Measurements from ENCODE around the gene CACNA1A.
"Not testable (repeated sequence)": the region's sequence is repeated elsewhere in the genome, so short reads cannot be mapped to it uniquely, and the experiment has no call there.

CACNA1A gene

DNA sequence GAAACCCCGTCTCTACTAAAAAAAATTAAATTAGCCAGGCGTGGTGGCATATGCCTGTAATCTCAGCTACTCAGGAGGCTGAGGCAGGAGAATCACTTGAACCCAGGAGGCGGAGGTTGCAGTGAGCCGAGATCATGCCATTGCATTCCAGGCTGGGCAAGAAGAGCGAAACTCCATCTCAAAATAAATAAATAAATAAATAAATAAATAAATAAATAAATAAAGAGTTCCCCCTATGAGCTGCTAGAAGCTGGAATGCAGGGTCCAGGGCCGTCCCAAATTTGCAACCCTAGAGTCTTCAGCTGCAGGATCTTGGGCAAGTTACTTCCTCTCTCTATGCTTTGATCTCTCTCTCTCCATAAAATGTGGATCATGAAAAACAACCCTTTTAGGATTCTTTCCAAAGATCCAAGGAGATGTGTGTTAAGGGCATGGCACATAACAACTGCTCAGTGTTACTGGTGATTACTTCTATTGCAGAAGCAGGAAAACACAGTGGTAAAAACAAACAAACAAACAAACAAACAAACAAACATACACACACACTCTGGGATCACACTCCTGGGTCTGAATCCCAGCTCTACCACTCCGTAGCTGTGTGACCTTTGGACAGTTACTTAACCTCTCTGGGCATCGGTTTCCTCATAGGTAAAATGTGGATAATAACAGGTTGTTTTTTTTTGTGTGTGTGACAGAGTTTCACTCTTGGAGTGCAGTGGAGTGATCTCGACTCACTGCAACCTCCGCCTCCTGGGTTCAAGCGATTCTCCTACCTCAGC lies 78.8 kb downstream of the CACNA1A start:
- DNase-seq (ENCODE audit: low spot score) = no peak

DNA sequence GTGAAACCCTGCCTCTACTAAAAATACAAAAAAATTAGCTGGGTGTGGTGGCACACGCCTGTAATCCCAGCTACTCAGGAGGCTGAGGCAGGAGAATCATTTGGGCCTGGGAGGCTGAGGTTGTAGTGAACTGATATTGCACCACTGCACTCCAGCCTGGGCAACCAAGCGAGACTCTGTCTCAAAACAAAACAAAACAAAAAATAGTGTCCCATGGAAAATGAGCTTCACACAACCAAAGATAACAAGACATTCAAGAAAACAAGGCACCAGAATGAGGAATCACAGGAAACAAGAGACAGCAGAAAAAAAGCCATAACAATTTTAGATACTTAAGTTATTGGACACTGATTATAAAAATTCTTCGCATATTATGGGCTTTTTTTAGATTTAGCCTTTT lies 80.4 kb downstream of the CACNA1A start:
- DNase-seq (ENCODE audit: low spot score) = not testable (repeated sequence)

DNA sequence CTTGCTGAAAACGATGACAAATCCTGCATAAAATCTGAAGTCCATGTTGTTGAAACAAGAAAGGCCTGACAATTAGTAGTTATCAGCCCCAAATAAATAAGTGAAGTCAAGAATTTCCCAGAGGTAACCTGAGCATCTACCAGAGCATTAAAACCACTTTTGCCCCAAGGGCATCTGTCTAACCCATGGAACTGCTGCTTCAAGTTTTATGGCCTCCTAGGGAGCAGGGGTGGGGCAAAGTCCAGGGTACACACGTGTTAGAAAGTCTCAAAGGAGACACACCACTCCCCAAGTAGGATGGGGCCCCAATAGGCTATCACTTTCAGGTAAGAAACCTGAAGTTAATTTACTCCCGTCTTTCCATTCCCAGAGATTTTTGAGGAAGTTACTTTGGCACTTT lies 81.1 kb downstream of the CACNA1A start:
- DNase-seq (ENCODE audit: low spot score) = no peak

DNA sequence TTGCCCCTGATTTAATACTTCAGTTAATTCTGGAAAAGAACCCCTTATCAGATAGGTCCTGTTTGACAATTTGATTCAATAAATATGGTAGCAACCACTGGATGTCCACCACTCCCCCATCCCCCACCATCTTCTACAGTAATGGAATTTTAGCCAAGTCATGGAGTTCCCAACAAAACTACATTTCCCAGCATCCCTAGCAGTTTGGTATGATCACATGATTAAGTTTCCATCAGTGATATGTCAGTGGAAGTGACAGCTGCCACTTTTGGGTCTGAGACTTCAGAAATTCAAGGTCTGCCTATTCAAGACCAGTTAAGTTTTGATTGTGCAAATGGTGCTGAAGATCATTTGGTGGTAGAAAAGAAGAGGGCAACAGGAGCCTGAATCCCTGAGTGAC lies 85.5 kb downstream of the CACNA1A start:
- DNase-seq (ENCODE audit: low spot score) = no peak

DNA sequence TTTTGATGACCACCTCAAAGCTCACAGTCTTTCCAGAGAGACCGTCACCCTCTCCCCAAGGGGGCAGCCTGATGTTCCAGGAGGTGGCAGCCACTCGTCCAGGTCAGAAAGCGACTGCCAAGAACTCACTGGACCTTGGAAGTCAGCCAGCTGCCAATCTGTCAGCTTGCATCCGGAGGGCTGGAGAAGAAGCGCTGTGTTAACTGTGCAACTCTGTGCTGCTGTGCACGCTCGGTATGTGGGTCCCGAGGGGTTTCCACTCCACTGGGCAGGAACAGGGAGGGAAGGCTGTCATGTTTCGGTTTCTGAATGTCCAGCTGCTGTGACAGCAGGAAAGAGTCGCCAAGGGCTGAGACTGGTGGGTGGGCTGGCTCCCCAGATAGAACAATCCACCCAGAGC lies 89.2 kb downstream of the CACNA1A start:
- no peak for DNase-seq (ENCODE audit: low spot score)

DNA sequence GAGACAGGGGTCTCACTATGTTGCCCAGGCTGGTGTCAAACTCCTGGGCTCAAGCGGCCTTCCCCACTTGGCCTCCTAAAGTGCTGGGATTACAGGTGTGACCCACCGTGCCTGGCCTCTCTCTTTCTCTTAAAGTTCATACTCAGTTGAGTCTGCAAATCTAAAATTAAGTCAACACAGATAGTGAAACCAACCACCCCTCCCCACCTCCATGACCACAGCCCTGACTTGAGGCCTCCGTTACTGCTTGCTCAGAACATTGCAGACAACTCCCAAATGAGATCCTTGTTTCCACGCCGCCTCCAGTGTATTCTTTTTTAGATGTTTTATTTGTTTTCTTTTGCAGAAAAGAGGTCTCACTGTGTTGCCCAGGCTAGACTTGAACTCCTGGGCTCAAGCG lies 94.4 kb downstream of the CACNA1A start:
- DNase-seq (ENCODE audit: low spot score) = no peak

DNA sequence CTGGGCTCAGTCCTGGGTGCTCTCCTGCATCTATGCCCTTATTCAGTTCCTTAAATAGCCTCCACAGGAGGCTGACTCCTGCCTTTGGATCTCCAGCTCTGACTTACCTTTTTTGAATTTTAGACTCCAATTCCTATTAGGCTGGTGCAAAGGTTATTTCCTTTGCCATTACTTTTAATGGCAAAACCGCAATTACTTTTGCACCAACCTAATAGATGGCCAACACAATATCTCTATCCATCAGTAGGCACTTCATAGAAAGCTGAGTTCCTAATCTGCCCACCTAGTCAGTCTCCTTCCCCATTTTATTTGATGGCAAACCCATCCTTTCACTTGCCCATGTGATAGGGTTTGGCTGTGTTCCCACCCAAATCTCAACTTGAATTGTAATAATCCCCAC lies 95.3 kb downstream of the CACNA1A start:
- no peak for DNase-seq (ENCODE audit: low spot score)

DNA sequence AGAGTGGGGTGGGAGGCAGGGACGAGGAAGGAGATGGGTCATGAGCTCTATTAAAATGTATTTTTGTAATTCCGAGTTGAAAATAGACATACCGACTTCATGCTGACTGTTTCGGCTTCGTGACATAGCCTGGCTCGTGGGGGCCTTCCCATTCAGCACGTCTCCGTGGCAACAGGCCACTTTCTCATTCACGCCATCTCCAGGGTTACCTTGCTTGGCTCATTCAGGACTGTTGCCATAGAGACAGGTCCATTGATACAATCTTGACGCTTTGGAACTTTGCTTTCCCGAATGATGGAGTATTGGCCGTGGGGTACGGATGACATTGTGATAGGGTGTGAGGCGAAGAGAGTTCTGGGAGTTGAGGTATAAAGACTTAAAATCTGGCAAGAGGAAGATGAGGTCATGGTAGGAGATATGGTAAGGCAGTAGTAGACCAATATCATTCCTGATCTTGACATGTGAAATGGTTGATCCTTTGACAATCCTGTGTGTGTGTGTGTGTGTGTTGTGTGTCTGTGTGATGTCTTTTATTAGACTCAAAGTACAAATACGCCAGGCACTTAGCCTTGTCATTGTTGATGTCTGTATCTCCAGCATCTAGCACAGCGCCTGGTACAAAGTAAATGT lies 97.3 kb downstream of the CACNA1A start:
- no peak for DNase-seq (ENCODE audit: low spot score)

DNA sequence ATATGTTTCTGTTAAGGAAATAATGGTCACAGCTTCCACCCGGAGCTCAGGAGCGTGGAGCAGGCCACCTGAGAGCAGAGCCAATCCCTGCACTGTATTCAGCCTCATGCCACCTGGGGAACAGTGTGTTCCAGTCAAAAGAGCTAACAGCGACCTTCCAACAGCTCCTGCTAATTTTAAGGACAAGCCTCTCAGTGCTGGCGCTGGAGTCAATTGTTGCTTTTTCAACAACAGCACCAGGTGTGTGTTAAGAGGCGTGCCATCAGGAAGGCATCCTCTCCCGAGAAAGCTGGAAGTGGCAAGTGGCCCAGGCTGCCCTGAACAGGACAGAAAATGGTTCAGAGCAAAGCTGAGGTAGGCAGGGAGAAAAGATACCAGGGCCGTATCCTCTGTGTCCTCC lies 102.0 kb downstream of the CACNA1A start:
- no peak for DNase-seq (ENCODE audit: low spot score)

DNA sequence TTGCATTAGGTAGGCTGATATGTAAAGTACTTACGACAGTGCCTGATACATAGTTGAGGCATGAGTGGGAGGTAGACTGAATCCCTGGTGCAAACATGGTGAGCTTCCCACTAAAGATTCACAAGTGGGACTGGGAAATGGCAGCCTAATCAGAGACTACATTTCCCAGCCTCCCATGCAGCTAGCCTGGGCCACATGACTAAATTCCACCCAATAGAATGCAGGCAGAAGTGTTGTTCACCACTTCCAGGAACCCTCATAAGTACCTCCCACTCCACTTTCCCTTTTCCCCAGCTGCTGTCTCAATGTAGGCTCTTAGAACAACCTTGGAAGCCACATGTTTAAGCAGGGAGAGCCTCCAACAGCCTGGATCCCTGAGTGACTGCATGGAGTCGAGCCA lies 104.9 kb downstream of the CACNA1A start:
- no peak for DNase-seq (ENCODE audit: low spot score)

DNA sequence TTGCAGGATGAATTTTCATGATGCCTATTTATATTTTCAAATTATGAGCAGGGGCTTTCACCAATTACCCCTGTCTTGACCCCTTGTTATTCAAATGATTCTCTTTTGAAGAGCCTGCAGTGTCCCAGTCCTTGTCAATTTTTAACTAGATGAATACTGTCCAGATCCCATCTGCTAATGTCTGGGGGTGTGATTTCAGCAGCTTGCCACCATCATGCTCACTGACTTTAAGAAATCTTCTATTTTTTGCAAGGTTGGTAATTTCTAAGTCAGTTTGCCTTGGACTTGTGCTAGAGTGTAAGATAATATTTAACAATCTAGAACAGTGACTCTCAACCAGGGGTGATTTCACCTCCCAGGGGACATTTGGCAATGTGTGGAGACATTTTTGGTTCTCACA lies 106.0 kb downstream of the CACNA1A start:
- DNase-seq (ENCODE audit: low spot score) = no peak

DNA sequence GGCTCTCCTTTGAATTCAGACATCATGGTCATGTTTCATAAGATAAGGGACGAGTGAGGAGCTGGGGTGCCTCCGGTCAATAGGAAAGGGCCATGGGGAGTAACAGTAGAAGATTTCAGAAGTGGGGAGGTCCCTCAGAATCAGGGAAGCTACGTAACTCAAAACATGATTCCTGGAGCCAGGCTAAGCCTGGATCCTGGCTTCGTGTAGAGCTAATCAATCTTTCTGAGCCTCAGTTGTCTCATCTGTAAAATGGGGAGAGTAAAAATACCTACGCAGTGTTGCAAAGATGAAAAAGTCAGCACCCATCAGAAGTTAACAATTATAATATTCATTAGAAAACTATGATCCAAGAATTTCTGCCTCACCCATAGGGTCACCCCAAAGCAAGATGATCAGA lies 106.5 kb downstream of the CACNA1A start:
- DNase-seq (ENCODE audit: low spot score) = no peak

DNA sequence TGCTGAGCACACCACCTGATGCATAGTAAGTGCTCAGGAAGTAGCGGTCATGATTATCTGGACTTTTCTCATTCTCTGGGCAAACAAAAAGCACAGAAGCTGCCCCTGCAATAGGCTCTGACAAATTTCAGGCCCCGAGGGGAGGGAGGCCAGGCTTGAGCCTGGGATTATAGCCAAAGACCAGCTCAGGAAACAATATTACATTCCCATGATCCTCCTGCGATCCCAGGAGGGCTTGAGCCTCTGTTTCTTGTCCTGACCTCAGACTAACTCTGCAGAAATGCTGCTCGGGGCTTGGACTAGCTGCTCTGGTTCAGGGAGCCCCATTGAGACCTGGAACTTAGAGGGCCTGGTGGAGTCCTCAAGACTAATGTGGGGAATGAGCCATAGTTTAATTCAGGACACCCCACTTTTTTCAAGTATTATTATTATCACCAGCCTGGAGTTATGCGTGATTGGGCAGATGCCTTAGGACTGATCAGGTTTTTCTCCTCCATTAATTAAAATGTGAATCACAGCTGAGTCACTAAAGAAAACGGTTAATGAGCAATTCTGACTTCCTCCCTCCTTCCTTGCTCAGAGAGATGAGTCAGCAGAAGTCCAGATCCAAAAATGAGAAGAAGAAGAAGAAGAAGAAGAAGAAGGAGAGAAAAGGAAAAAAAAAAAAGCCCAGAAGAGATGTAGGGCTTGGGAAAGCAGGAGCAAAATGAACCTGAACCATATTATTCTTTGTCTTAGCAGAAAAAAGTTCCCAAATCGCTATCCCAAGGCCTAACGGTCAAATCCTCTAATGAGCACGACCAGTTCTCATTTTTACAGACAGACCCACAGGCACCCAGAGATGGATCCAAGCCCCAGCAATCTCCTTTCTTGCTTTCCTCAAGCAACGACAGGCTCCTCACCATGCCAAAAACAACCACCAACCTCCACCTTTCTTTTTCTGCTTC lies 107.2 kb downstream of the CACNA1A start:
- DNase-seq (ENCODE audit: low spot score) = no peak

DNA sequence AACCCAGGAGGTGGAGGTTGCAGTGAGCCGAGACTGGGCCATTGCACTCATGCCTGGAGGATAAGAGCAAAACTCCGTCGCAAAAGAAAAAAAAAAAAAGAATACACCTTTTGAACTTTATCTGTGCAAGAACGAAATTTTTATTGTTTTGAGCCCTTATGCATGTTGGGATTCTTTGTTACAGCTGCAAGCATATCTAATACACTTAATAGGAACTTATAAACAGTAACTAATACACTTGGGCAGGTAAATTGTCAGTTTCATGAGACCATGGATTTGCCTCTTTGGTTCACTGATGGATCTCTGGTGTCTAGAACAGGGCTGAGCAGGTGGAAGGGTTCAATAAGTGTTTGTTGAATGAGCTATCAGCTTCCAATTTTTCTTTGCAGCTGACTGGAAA lies 108.1 kb downstream of the CACNA1A start:
- DNase-seq (ENCODE audit: low spot score) = no peak

DNA sequence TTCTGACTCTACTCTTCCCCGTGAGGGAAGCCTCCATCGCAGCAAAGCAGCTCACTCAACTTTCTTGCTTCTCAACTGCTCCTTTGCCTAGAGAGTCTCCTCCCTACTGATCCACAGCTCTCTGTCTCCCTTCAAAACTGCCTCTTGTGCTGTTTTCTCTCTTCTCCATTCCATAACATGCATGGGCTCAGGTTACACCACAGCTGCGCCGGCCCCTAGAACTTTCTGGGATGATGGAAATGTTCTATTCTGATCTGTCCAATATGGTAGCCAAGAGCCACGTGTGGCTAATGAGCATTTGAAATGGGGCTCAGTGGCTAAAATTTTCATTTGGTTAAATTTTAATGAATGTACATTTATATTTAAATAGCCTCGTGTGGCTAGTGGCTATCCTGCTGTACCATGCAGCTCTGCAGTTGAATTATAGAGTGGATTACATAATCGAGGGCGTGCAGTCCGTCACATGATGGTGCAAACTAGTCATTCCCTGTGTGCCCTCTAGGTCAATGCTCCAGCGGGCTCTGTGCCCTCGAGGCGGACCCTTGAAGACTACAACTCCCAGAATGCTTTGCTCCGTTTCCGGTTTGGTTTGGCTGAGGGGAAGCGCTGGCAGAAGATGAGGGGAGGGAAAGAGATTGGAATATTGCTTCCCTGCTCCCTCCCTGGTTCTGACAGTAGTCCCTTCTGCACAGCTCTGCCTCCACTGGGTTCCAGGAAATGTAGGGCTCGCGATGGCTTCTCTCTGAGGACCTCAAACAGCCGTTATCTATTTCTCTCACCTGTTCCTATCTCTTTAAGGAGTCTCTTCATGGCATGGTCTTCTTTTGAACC lies 109.8 kb downstream of the CACNA1A start:
- no peak for DNase-seq (ENCODE audit: low spot score)

DNA sequence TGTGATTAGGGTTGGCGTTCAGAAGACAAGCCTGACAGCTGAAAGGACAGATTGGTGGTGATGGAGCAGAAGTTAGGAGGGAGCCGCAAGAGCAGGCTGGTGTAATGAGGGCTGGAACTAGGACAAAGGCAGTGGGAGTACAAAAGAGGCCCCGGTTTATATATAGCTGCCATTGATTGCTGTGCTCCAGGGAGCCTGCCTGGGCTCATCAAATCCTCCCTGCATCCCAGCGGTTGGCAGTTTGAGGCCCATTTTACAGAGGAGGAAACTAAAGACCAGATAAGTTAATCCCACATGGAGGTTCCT lies 123.7 kb downstream of the CACNA1A start:
- no peak for DNase-seq (ENCODE audit: low spot score)

DNA sequence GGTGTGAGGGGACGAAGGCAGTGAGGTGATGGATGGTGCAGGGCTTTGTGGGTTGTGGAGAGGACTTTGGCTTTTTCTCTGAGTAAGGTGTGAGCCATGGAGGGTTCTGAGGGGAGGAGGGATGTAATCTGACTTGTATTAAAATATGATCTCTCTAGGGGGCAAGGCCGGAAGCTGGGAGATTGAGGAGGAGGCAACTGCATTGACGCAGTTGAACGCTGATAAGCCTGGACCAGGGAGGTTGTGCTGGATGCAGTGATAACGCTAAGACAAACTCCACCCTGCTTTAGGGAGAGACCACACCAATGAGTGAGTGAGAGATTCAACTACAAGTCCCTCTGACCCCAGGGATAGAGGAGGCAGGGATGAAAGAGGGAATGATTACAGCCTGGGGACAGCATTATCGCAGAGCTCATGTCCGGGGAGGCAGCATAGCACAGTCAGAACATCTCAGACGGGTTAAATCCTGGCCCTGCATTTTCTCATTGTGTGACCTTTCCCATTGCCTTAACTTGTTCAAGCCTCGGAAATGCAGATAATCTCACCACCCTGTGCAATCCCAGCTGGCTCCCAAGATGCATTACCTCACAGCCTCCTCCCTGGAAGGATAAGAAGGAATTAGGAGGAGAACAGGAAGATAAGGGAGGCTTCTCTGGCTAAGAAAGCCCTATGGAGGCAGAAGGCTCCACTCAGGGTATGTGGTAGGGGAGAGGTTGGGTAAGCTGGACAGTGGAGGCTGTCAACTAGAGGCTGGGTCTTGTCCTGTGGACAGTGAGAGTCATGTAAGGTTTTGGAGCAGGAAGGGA lies 124.2 kb downstream of the CACNA1A start:
- no peak for DNase-seq (ENCODE audit: low spot score)

DNA sequence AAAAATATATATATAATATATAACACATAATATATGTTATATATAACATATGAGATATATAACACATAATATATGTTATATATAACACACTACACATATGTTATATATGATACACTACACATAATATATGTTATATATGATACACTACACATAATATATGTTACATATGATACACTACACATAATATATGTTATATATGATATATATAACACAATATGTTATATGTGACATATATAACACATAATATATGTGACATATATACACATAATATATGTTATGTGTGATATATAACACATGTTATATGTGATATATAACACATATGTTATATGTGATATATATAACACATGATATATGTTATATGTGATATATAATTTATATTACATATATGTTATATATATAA lies 129.7 kb downstream of the CACNA1A start:
- no peak for DNase-seq (ENCODE audit: low spot score)

DNA sequence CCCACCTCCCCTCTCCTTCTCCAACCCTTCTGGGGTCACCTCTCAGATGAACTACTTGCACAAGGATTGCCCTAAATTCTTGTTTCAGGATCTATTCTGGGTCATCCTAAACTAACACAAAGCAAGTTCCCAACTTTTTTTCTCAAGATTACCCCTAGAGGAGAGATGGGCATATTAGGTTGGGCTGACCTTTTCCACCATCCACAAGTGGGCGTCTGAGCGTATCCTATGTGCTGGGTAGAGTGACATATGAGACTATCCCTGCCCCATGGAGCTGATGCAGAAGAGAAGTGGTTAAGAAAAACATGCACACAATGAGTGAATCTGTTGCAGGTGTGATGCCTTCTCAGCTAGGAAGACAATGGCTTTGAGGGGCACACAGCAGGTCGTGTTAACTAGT lies 132.7 kb downstream of the CACNA1A start:
- no peak for DNase-seq (ENCODE audit: low spot score)

DNA sequence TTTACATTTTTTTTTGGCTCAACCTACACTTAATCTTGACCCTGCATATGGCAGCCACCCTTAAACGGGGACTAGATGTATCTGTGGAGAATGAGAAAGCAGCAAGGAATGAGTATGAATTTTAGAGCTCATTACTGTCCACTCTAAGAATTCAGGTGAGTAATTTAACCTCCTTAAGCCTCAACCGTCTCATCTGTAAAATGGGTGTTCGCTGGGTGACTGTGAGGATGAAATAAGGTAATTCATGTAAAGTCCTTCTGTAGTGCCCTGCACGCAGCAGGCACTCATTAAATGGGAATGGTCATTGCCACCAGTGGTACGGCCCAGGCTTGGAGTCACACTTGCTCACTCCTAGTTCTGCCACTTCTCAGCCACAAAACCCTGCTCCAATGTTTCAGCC lies 135.3 kb downstream of the CACNA1A start:
- DNase-seq (ENCODE audit: low spot score) = no peak

DNA sequence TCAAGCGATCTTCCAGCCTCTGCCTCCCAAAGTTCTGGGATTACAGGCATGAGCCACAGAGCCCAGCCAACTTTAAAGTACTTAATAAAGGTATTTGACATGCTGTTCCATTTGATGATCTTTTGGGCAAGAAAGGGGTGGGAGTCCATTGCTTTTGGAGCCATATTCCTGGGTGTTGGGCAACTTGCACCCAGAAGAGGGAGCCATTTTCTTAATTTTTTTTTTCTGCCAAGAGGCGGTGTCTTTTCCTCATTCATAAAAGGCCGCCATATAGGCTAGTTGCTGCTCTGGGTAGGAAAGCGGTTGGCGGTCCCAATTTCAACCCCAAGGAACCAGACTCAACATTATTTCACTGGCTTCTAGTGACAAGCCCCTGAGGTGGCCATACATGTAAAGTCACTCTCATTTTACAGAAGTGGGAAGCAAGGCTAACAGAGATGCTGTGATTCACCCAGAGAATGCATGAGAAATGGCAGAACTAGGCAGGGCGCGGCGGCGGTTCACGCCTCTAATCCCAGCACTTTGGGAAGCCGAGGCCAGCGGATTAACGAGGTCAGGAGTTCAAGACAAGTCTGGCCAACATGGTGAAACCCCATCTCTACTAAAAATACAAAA lies 139.6 kb downstream of the CACNA1A start:
- no peak for DNase-seq (ENCODE audit: low spot score)
